ENCODE results near the gene BCAR1.

DNA sequence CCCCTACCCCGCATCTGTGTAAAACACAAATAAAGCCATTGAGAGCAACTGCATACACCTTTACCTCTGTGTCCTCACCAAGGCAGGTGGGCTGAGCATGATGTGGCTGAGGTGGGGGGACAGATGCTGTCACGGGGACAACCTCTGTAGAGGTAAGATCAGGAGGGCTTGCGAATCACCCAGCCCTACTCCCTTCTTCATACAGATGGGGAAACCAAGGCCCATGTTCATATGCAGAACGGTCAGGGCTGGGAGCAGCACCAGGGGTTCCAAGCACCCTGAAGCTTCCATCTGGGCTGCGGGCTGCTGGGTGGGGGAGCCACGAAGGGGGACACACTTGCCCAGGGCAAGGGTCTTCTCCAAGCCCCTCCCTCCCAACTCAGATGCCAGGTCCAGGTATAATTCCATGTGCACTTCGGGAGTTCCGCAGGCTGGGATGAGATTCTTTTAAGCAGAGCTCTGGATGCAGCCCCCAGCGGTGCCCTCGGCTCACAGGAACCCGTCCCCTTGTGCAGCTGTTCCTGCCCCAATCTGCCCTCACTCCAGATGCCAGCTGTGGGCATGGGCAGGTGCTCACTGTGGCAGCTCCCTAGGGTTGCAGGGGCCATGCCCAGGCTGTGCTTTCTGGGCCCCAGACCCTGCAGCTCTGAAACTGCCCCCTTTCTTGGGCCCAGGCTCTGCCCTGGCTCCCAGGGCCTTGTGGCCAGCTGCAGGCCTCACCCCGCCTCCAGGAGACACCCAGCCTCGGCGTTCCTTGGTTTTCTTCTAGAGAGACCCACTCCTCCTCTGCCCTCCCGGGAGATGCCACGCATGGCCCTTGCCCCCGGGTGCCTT is 23.1 kb downstream of the BCAR1 start:
- TF ChIP-seq POLR2A (IDR thresholded peaks at IDR 0.05; ENCODE audit: low read depth, low read length): no peak
- TF ChIP-seq POLR2AphosphoS5 (IDR thresholded peaks at IDR 0.05; ENCODE audit: low read depth, low read length): no peak
